Loucy (cell line): ENCODE measurements around the gene FOXP1.

Experiments used
- H2AFZ ChIP-seq: fragments of 200-600 bp; sonication (generic); 2 replicates; pipeline ENCODE4 v1.6.0; 2016; ENCODE audit warnings: antibody characterized with exemption, mild to moderate bottlenecking, low read length, moderate library complexity
- H3F3A ChIP-seq: fragments of 200-600 bp; 2 replicates; pipeline ENCODE4 v1.6.0; 2016; ENCODE audit warnings: antibody characterized with exemption, low read depth, mild to moderate bottlenecking
- H3K27me3 ChIP-seq: fragments of 200-600 bp; sonication (generic); 2 replicates; pipeline ENCODE4 v1.6.1; 2014; ENCODE audit warnings: low read length, mild to moderate bottlenecking; ENCODE audit not compliant: insufficient read depth, poor library complexity, severe bottlenecking
- H3K36me3 ChIP-seq: fragments of 200-600 bp; sonication (generic); 2 replicates; pipeline ENCODE4 v1.6.1; 2016; ENCODE audit warnings: low read length; ENCODE audit not compliant: insufficient read depth
- H3K4me1 ChIP-seq: fragments of 200-600 bp; sonication (generic); 2 replicates; pipeline ENCODE4 v1.5.1; 2014; ENCODE audit warnings: low read length, mild to moderate bottlenecking; ENCODE audit not compliant: insufficient read depth, poor library complexity, severe bottlenecking
- H3K4me2 ChIP-seq: fragments of 200-600 bp; sonication (generic); 2 replicates; pipeline ENCODE4 v1.6.0; 2014; ENCODE audit warnings: antibody characterized with exemption, low read length, low read depth, mild to moderate bottlenecking; ENCODE audit not compliant: poor library complexity, severe bottlenecking
- H3K4me3 ChIP-seq: fragments of 200-600 bp; sonication (generic); 2 replicates; pipeline ENCODE4 v1.5.1; 2014; ENCODE audit warnings: low read length, mild to moderate bottlenecking, mixed read lengths; ENCODE audit not compliant: poor library complexity, severe bottlenecking
- H3K79me2 ChIP-seq: fragments of 200-600 bp; sonication (generic); 2 replicates; pipeline ENCODE4 v1.6.1; 2014; ENCODE audit warnings: low read length; ENCODE audit not compliant: insufficient read depth
- H3K9ac ChIP-seq: fragments of 200-600 bp; sonication (generic); 2 replicates; pipeline ENCODE4 v1.6.0; 2014; ENCODE audit warnings: mild to moderate bottlenecking, low read depth, low read length, moderate library complexity; ENCODE audit not compliant: poor library complexity, severe bottlenecking
- H3K9me2 ChIP-seq: fragments of 200-600 bp; sonication (generic); replicated peaks from 2 replicates; pipeline ENCODE4 v1.6.1; 2016; ENCODE audit warnings: low read depth, low read length, mixed read lengths
- H3K9me3 ChIP-seq: fragments of 200-600 bp; sonication (generic); 2 replicates; pipeline ENCODE4 v1.6.1; 2014; ENCODE audit warnings: mild to moderate bottlenecking, antibody characterized with exemption, low read length, low read depth; ENCODE audit not compliant: insufficient read depth
- H4K20me1 ChIP-seq: fragments of 200-600 bp; sonication (generic); 2 replicates; pipeline ENCODE4 v1.6.0; 2014; ENCODE audit warnings: antibody characterized with exemption, low read length, mild to moderate bottlenecking; ENCODE audit not compliant: insufficient read depth, poor library complexity, severe bottlenecking
- CTCF ChIP-seq: fragments of 200-600 bp; sonication (generic); conservative IDR thresholded peaks from 2 replicates; pipeline ENCODE4 v1.5.1; 2014; ENCODE audit warnings: mild to moderate bottlenecking, antibody characterized with exemption, low read length
- EZH2phosphoT487 ChIP-seq: fragments of 200-600 bp; IDR thresholded peaks from 2 replicates; pipeline ENCODE4 v1.6.1; 2018; ENCODE audit warnings: antibody characterized with exemption, mild to moderate bottlenecking, moderate library complexity, borderline replicate concordance

FOXP1 gene

DNA sequence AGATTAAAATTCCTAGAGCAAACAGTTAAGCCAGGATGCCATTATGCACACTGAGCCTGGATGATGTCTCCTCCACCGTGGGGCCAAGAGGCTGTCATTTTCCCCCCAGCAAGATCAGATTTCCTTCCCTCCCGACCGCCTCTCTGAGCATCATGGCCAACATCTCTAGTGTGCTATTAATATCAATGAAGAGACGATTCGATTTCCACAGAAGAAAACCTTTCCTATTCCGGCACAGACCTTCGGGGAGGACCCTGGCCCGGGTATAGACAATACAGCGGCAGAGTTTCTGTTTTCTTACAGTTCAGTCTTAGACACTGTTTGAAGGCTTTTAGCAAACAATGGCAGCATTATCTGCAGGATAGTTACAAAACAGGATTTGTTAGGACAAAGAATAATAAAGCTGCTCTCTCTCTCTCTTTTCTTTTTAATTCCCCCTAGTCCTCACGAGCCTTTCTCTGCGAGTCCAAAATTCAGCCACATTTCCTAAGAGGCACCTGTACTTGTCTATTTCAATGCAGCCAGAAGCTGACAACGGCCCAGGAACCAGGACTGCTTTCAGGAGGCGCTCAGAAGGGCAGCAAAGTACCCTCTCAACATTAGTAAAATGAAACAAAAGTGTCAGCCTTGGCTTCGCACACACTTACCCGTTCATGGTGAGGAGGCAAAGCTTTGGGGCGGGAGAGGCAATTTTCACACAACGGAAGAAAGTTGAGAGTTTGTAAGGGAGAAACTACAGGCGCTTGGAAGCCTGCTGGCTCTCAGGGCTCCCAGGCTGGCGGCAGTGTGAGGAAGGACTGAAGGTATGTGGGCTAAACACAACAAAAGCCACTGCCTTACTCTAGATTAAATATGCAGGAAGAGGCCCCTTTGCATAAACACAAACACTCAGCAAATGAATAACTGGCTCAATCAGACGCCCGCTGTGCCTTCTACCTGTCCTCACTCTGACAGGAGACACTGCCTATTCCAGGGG lies 278.0 kb downstream of the FOXP1 start:
- Histone ChIP-seq H3K9me2 (no peaks in the 10 kb centered on the region), H2AFZ (peak overlapping the region; percentile 57), H3K79me2 (peaks cover 73% of the 10 kb centered on the region), H3F3A (peaks cover 7% of the 10 kb centered on the region; the same call in 1 of the 2 replicates), H3K9me3 (no peaks in the 10 kb centered on the region), H3K27me3 (no peaks in the 10 kb centered on the region), H4K20me1 (peaks cover 4% of the 10 kb centered on the region), H3K4me3 (peak overlapping the region; percentile 73), H3K9ac (peak overlapping the region; percentile 75), H3K4me1 (peaks cover 82% of the 10 kb centered on the region), H3K4me2 (peak overlapping the region; percentile 85), H3K36me3 (no peaks in the 10 kb centered on the region)
- TF ChIP-seq EZH2phosphoT487, result no peak
- TF ChIP-seq CTCF, result no peak

DNA sequence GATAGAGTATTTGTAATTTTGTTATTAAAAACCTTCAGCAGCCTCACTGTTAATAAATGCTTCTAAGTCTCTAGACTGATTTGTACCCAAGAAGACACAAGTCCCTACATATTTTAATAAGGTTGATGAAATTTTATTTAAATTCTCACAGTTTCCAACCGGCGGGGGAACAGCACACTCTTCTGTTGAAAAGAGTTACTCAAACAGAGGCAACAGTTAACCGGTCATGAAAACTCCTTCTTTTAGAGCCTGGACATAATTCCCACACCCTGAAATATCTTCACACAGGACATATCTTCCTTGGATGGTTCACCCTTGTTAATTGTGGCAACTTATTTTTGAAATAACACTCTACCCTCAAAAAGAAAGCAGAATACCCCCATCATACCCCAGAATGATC lies 278.8 kb downstream of the FOXP1 start:
- peak overlapping the region; percentile 73 for H3K4me3 ChIP-seq
- peaks cover 80% of the 10 kb centered on the region for H3K79me2 ChIP-seq
- no peaks in the 10 kb centered on the region for H3K9me3 ChIP-seq
- H3K9ac ChIP-seq, result peak overlapping the region; percentile 75
- H3F3A ChIP-seq, result peaks cover 6% of the 10 kb centered on the region; the same call in 1 of the 2 replicates
- H3K36me3 ChIP-seq, result no peaks in the 10 kb centered on the region
- no peaks in the 10 kb centered on the region for H3K9me2 ChIP-seq
- peak overlapping the region; percentile 57; the same call in 1 of the 2 replicates for H2AFZ ChIP-seq
- no peaks in the 10 kb centered on the region for H3K27me3 ChIP-seq
- peaks cover 4% of the 10 kb centered on the region for H4K20me1 ChIP-seq
- H3K4me1 ChIP-seq, result peaks cover 79% of the 10 kb centered on the region
- TF ChIP-seq CTCF (peak; percentile 49), EZH2phosphoT487 (no peak)
- H3K4me2 ChIP-seq, result peak overlapping the region; percentile 85

- no peaks in the 10 kb centered on the region for H3K9me2 ChIP-seq
- H3K36me3 ChIP-seq, result no peaks in the 10 kb centered on the region
- H2AFZ ChIP-seq, result no peak overlapping the region
- peak overlapping the region; percentile 85 for H3K4me2 ChIP-seq
- TF ChIP-seq EZH2phosphoT487 (no peak), CTCF (no peak)
- peaks cover 83% of the 10 kb centered on the region for H3K79me2 ChIP-seq
- H3K27me3 ChIP-seq, result no peaks in the 10 kb centered on the region
- H3K9me3 ChIP-seq, result no peaks in the 10 kb centered on the region
- H3K4me3 ChIP-seq, result peak overlapping the region; percentile 73
- H3K9ac ChIP-seq, result peak overlapping the region; percentile 75
- peaks cover 4% of the 10 kb centered on the region; the same call in 1 of the 2 replicates for H3F3A ChIP-seq
- H3K4me1 ChIP-seq, result peaks cover 75% of the 10 kb centered on the region
- peaks cover 4% of the 10 kb centered on the region for H4K20me1 ChIP-seq
Observed at GRCh38 chr3:71304247-71304646, 279.3 kb downstream of the FOXP1 start.
